HepG2 (cell line): ENCODE results near the gene PLAA. TPM values are rescaled to one million over a fixed set of nuclear protein-coding genes. Genes with fewer than 3 reads are reported as not detected.

Experiments
- ATAC-seq: fragments of 200-7000 bp; cut with Tn5 transposase; 3 replicates; pipeline ENCODE4 v1.9.1; 2020; ENCODE audit warnings: mild to moderate bottlenecking, moderate library complexity
- BruUV-seq: library from RNA; stranded (reverse); fragments of 400-500 nt; replicated peaks from 2 replicates; lab custom pipeline; 2021; lab: Mats Ljungman, UMichigan
- CTCF ChIA-PET: fragments of 300-600 bp; formaldehyde crosslinking; extraction: SDS; loops from one replicate; lab custom pipeline; 2021; ENCODE audit warnings: low total read pairs, inconsistent platforms, low intra/inter-chr PET ratio; lab: Yijun Ruan, JAX
- POLR2A ChIA-PET: fragments of 350-600 bp; sonication (Branson Sonifier 250); formaldehyde crosslinking; loops from one replicate; lab custom pipeline; 2020; ENCODE audit warnings: antibody characterized with exemption, inconsistent platforms; lab: Yijun Ruan, JAX
- DNase-seq: peaks from one replicate; pipeline ENCODE4 v3.0.0-alpha.2; 2015; ENCODE audit warnings: low spot score
- FAIRE-seq: peaks from 3 replicates; lab custom pipeline; 2011; peaks lifted over from hg19 to GRCh38; lab: Jason Lieb, UNC
- H2AFZ ChIP-seq: one replicate; pipeline ENCODE4 v1.6.1; 2011; ENCODE audit warnings: low read length, inconsistent platforms
- H3K27ac ChIP-seq: fragments of 300-600 bp; 3 replicates; pipeline ENCODE4 v1.8.0; 2011; ENCODE audit warnings: mixed run types, mild to moderate bottlenecking, mixed read lengths, low read length, inconsistent platforms; ENCODE audit not compliant: insufficient read depth; ENCODE audit errors: extremely low read length
- H3K27me3 ChIP-seq, 2 experiments: fragments of 200-600 bp in 1 of 2; 2 replicates in 1 of 2; 3 replicates in 1 of 2; pipeline versions ENCODE4 v1.6.0 to v1.8.0; 2011; ENCODE audit warnings: low read length in 2 of 2, mild to moderate bottlenecking in 2 of 2, moderate library complexity in 2 of 2, inconsistent platforms in 1 of 2; ENCODE audit not compliant: insufficient read depth in 2 of 2, control insufficient read depth in 1 of 2
- H3K36me3 ChIP-seq, 2 experiments: fragments of 200-600 bp in 1 of 2; replicated peaks in 1 of 2; 2 replicates in 1 of 2; 3 replicates in 1 of 2; pipeline versions ENCODE4 v1.5.1 to v1.8.0; 2011; ENCODE audit warnings: low read length in 2 of 2, inconsistent platforms in 1 of 2; ENCODE audit not compliant: insufficient read depth in 2 of 2, control insufficient read depth in 1 of 2
- H3K4me1 ChIP-seq: 2 replicates; pipeline ENCODE4 v1.5.1; 2012; ENCODE audit warnings: low read length, inconsistent platforms; ENCODE audit not compliant: insufficient read depth
- H3K4me2 ChIP-seq: 2 replicates; pipeline ENCODE4 v1.6.0; 2011; ENCODE audit warnings: low read depth, low read length, inconsistent platforms
- H3K4me3 ChIP-seq, 3 experiments: fragments of 200-600 bp in 1 of 3; sonication (generic), shearing (Covaris generic) in 1 of 3; replicated peaks in 1 of 3; 2 replicates each; pipeline ENCODE4 v1.5.1; 2011 to 2016; ENCODE audit warnings: low read length in 3 of 3, inconsistent platforms in 2 of 3, low read depth in 2 of 3, mild to moderate bottlenecking in 2 of 3, control low read depth in 1 of 3, mixed read lengths in 1 of 3; ENCODE audit not compliant: insufficient read depth in 1 of 3
- H3K79me2 ChIP-seq: one replicate; pipeline ENCODE4 v1.6.1; 2011; ENCODE audit warnings: low read length, inconsistent platforms; ENCODE audit not compliant: insufficient read depth
- H3K9ac ChIP-seq: 2 replicates; pipeline ENCODE4 v1.6.0; 2011; ENCODE audit warnings: mild to moderate bottlenecking, low read depth, low read length, inconsistent platforms; ENCODE audit not compliant: insufficient read depth
- H3K9me3 ChIP-seq: 2 replicates; pipeline ENCODE4 v1.5.1; 2012; ENCODE audit warnings: mild to moderate bottlenecking, low read length
- H4K20me1 ChIP-seq: 2 replicates; pipeline ENCODE4 v1.6.0; 2011; ENCODE audit warnings: inconsistent platforms, mild to moderate bottlenecking, low read length, moderate library complexity; ENCODE audit not compliant: insufficient read depth
- MAFF ChIP-seq: IDR thresholded peaks from 2 replicates; pipeline ENCODE4 v1.6.1; 2011; ENCODE audit warnings: low read depth, low read length, improper control_type of control experiment
- MAFK ChIP-seq, 2 experiments: IDR thresholded peaks in 1 of 2; conservative IDR thresholded peaks in 1 of 2; 2 replicates each; pipeline ENCODE4 v1.6.1; 2011; ENCODE audit warnings: improper control_type of control experiment in 2 of 2, low read length in 2 of 2
- SAFB2 ChIP-seq: sonication (generic); formaldehyde crosslinking; IDR thresholded peaks from 2 replicates; pipeline ENCODE4 v1.5.1; 2020; ENCODE audit warnings: missing genetic modification reagents, low read depth, mild to moderate bottlenecking, borderline replicate concordance
- SNAI1 ChIP-seq: sonication (generic); formaldehyde crosslinking; IDR thresholded peaks from 2 replicates; pipeline ENCODE4 v1.5.0; 2020; ENCODE audit warnings: mild to moderate bottlenecking, missing genetic modification reagents, borderline replicate concordance
- USF2 ChIP-seq, 2 experiments: sonication (generic) in 1 of 2; formaldehyde crosslinking in 1 of 2; IDR thresholded peaks; 2 replicates each; pipeline versions ENCODE4 v1.5.1 to v1.6.1; 2011 to 2020; ENCODE audit warnings: borderline replicate concordance in 1 of 2, low read depth in 1 of 2, low read length in 1 of 2, mild to moderate bottlenecking in 1 of 2, missing genetic modification reagents in 1 of 2, moderate library complexity in 1 of 2
- ZNF10 ChIP-seq: sonication (generic); formaldehyde crosslinking; IDR thresholded peaks from 2 replicates; pipeline ENCODE4 v1.4.0; 2020; ENCODE audit warnings: mild to moderate bottlenecking, low read depth, missing genetic modification reagents, borderline replicate concordance
- WGBS: methylation state at CpG from one replicate; pipeline ENCODE4 v1.1.6; 2017; ENCODE audit warnings: low lambda C conversion rate; 5-methylcytosine and 5-hydroxymethylcytosine counted together
- in situ Hi-C: cut with HindIII; loops from 2 replicates; pipeline ENCODE4 v1.10.0; 2017; ENCODE audit warnings: low pct_unique_long_range_greater_than_20kb; ENCODE audit not compliant: extremely low pct_ligation_motif_present
- intact Hi-C: fragments of 100-400 bp; cut with micrococcal nuclease; formaldehyde crosslinking; loops from one replicate; pipeline ENCODE4 v1.10.0; 2022; ENCODE audit not compliant: unreplicated experiment
- polyA plus RNA-seq, 8 experiments: library from polyadenylated mRNA; depleted of rRNA in 3 of 8; stranded (reverse) in 7 of 8; unstranded in 1 of 8; fragments of >200 nt; fragmentation: Illumina TruSeq in 4 of 8; extraction: Trizol in 4 of 8; gene quantifications; 2 replicates each; pipeline versions ENCODE4 v1.2.1 to v1.2.3, GENCODE V29; 2011 to 2016; ENCODE audit warnings: low read depth in 4 of 8, missing spikeins in 1 of 8, mixed read lengths in 1 of 8; ENCODE audit not compliant: insufficient read depth in 1 of 8
- total RNA-seq, 5 experiments: library from RNA; depleted of rRNA; stranded (reverse); fragments of >200 nt; fragmentation: Illumina TruSeq; extraction: Trizol; gene quantifications; 2 replicates each; pipeline ENCODE4 v1.2.3, GENCODE V29; 2016; ENCODE audit warnings: low read depth in 1 of 5

The PLAA gene
- total and polyA plus RNA-seq, 2 of the 13 experiments (the other 11 are each of a cell fraction or from before 2014, with no cell fraction given), result 5.8 to 22.9 TPM

- TF ChIP-seq SAFB2 (CRISPR knock-in tag) (0 out of 2 replicates have a peak, but pooled peaks have one; percentile 70), SNAI1 (CRISPR knock-in tag) (0 out of 2 replicates have a peak, but pooled peaks have one; percentile 77), USF2 (IDR thresholded peaks at IDR 0.05; ENCODE audit: low read depth, low read length) (no peak), USF2 (CRISPR knock-in tag; IDR thresholded peaks at IDR 0.05; ENCODE audit: borderline replicate concordance) (no peak)
These were observed at the start of gene PLAA (continued) for GRCh38 chr9:26946753-26947727.

- Histone ChIP-seq H3K4me1 (no peaks in the 10 kb centered on the region), H3K4me2 (no peak overlapping the region), H3K36me3 (no peaks in the 10 kb centered on the region), H3K27ac (no peak overlapping the region), H2AFZ (no peak overlapping the region)
- no TSS peak for BruUV-seq
- no peak for DNase-seq
- WGBS, result 68% methylated on average over 2 of the region's 2 CpGs
- POLR2A ChIA-PET, result no interaction called here
- TF ChIP-seq MAFF, result peak; percentile 80
- TF ChIP-seq MAFK (conservative IDR thresholded peaks at IDR 0.05 in 1 of 2, IDR thresholded peaks at IDR 0.05 in 1 of 2; ENCODE audit: low read length in 2 of 2), result peak; percentile 77 to 85
- no peak for TF ChIP-seq ZNF10
- TF ChIP-seq, all 625 proteins: peak for 2
- Histone ChIP-seq H3K79me2 (no peaks in the 10 kb centered on the region), H3K9me3 (no peaks in the 10 kb centered on the region), H3K9ac (no peak overlapping the region), H3K4me3 (no peak overlapping the region), H3K27me3 (no peaks in the 10 kb centered on the region), H4K20me1 (no peaks in the 10 kb centered on the region)
- intact Hi-C loops, result no loop called here
- no peak for FAIRE-seq
- CTCF ChIA-PET, result no interaction called here
- ATAC-seq, result no peak
- in situ Hi-C loops, result no loop called here
These were observed 48.8 kb upstream of the PLAA start for GRCh38 chr9:26995810-26996209.
